ENCODE data around the gene APOA1.
A peak's percentile ranks its signal among the peaks of the same experiment; 100 is the strongest.

The APOA1 gene

GRCh38 chr11:116837231-116838091, at the start of gene APOA1:
TSS of gene APOA1 (minus strand) at chr11:116837622. CDS start at chr11:116837387, 235 bp downstream.
- H3K4me3 ChIP-seq (ENCODE audit: low read depth, low read length), result no peak within 1 kb of the TSS
- TF ChIP-seq CTCF (IDR thresholded peaks at IDR 0.05; ENCODE audit: low read depth, low read length) (no peak), POLR2A (IDR thresholded peaks at IDR 0.05; ENCODE audit: extremely low read depth, insufficient read length) (no peak), MYC (IDR thresholded peaks at IDR 0.05; ENCODE audit: low read depth, low read length) (no peak)
- TF ChIP-seq, protein P1, sequence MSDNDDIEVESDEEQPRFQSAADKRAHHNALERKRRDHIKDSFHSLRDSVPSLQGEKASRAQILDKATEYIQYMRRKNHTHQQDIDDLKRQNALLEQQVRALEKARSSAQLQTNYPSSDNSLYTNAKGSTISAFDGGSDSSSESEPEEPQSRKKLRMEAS (IDR thresholded peaks at IDR 0.05; ENCODE audit: low read depth, low read length), result no peak
- no peak for DNase-seq (ENCODE audit: low read depth)

DNA sequence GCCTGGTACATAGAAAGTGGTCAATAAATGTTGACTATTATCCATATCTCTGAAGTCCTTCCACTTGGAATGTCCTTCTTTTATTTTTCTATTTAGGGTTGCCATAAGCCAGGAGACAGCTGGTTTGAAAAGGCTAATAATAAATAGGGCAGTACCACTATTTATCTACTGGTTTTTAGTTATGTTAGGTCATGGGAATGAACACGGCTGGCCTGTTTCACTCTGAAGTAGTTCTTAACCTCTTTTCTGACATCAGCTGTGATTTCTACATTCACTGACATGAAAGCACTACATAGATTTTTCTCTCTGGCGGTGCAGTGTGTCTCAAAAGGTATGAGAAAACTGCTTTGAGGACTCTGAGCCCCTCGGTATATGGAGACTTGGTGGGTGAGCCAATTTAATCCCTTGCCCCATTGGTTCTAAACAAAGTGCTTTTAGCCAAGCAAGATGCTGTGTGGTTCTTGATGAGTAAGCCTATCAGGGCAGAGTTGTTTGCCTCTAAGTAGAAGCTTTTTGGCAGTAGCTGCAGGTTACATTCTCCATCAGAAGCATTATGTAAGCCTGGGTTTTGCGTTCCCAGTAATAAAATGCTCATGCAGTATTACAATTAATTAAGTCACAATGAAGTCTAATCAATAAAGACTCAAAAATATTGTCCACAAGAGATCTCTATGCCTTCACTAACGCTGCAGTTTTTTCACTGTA, 48.7 kb upstream of the APOA1 start:
- DNase-seq (ENCODE audit: low read depth), result no peak
- no peak overlapping the region for H3K4me3 ChIP-seq (ENCODE audit: low read depth, low read length)
- TF ChIP-seq CTCF (IDR thresholded peaks at IDR 0.05; ENCODE audit: low read depth, low read length) (no peak), MYC (IDR thresholded peaks at IDR 0.05; ENCODE audit: low read depth, low read length) (no peak), POLR2A (IDR thresholded peaks at IDR 0.05; ENCODE audit: extremely low read depth, insufficient read length) (no peak)
- TF ChIP-seq, protein P1 (IDR thresholded peaks at IDR 0.05; ENCODE audit: low read depth, low read length), result no peak

DNA sequence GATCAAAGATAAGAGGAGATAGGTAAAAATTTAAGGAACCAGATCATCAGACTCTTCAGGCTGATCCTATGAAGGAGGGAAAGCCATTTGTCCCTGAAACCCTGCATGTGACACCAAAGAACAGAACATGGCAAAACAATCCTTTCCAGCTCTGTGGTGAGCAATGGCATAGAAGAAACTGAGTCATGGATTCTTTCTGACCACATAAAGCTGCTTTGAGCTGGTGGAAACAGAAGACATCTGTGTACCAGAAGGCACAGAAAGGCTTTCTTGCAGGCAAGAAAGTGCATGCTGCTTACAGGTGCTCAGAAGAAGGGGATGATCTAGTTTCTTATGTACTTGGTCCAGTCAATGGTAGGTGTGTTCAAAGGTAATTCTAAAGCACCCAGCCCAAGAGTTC, 45.0 kb upstream of the APOA1 start:
- TF ChIP-seq CTCF (IDR thresholded peaks at IDR 0.05; ENCODE audit: low read depth, low read length), result no peak
- TF ChIP-seq MYC (IDR thresholded peaks at IDR 0.05; ENCODE audit: low read depth, low read length), result no peak
- TF ChIP-seq POLR2A (IDR thresholded peaks at IDR 0.05; ENCODE audit: extremely low read depth, insufficient read length), result no peak
- TF ChIP-seq, protein P1 (IDR thresholded peaks at IDR 0.05; ENCODE audit: low read depth, low read length), result no peak
- no peak for DNase-seq (ENCODE audit: low read depth)
- no peak overlapping the region for H3K4me3 ChIP-seq (ENCODE audit: low read depth, low read length)

GRCh38 chr11:116881143-116881542, 43.7 kb upstream of the APOA1 start:
- H3K4me3 ChIP-seq (ENCODE audit: low read depth, low read length), result no peak overlapping the region
- no peak for DNase-seq (ENCODE audit: low read depth)
- TF ChIP-seq CTCF (IDR thresholded peaks at IDR 0.05; ENCODE audit: low read depth, low read length) (no peak), MYC (IDR thresholded peaks at IDR 0.05; ENCODE audit: low read depth, low read length) (no peak), POLR2A (IDR thresholded peaks at IDR 0.05; ENCODE audit: extremely low read depth, insufficient read length) (no peak)
- TF ChIP-seq, protein P1 (IDR thresholded peaks at IDR 0.05; ENCODE audit: low read depth, low read length), result no peak

DNA sequence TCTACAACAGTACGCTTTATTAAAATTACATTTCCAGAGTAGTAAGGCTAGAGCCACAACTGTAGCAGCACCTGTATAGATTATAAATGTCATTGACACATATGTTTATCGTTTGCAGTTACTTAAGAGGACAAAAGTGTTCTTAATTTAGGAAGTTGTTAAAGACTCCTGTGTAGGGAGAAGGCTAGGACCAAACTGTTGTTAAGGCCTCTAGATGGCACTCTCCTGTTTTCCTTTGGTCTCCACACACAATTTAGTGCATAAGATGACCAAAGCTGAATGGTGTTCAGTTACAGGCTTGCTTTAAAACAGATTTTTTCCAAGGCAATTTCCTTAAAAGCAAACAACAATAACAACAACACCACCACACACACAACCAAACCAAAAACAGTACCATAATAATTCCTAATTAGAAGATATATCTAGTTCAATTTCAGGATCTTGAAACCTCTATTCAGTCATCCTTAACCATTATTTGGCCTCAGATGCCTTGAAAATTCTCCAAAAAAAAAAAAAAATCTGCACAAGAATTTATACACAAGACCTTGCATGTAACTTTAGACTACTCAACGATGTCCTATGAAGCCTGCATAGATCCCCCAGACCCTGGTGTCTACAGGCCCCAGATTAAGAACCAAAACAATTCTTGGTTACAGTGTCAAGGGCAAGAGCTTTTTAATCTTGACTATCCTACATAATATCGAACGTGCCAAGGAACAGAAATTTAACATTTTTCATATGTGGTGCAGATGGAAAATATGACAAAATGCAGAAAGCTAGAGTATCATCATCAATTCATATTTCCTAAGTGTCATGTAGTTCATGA, 42.6 kb upstream of the APOA1 start:
- no peak for TF ChIP-seq POLR2A (IDR thresholded peaks at IDR 0.05; ENCODE audit: extremely low read depth, insufficient read length)
- TF ChIP-seq, protein P1 (IDR thresholded peaks at IDR 0.05; ENCODE audit: low read depth, low read length), result no peak
- TF ChIP-seq MYC (IDR thresholded peaks at IDR 0.05; ENCODE audit: low read depth, low read length), result 0 out of 2 replicates have a peak, but pooled peaks have one; percentile 26
- peak; percentile 70 for TF ChIP-seq CTCF (IDR thresholded peaks at IDR 0.05; ENCODE audit: low read depth, low read length)
- peak; percentile 83 for DNase-seq (ENCODE audit: low read depth)
- no peak overlapping the region for H3K4me3 ChIP-seq (ENCODE audit: low read depth, low read length)
